Colon (tissue), 2 donors: ENCODE results near the gene HSPB7.
"Not testable (repeated sequence)": the region's sequence is repeated elsewhere in the genome, so short reads cannot be mapped to it uniquely, and the experiment has no call there.

Experiments used
- FAIRE-seq: peaks from 2 replicates; lab custom pipeline; 2012; peaks lifted over from hg19 to GRCh38; lab: Jason Lieb, UNC
- donor health status: control.
- donor health status: control.

The HSPB7 gene

DNA sequence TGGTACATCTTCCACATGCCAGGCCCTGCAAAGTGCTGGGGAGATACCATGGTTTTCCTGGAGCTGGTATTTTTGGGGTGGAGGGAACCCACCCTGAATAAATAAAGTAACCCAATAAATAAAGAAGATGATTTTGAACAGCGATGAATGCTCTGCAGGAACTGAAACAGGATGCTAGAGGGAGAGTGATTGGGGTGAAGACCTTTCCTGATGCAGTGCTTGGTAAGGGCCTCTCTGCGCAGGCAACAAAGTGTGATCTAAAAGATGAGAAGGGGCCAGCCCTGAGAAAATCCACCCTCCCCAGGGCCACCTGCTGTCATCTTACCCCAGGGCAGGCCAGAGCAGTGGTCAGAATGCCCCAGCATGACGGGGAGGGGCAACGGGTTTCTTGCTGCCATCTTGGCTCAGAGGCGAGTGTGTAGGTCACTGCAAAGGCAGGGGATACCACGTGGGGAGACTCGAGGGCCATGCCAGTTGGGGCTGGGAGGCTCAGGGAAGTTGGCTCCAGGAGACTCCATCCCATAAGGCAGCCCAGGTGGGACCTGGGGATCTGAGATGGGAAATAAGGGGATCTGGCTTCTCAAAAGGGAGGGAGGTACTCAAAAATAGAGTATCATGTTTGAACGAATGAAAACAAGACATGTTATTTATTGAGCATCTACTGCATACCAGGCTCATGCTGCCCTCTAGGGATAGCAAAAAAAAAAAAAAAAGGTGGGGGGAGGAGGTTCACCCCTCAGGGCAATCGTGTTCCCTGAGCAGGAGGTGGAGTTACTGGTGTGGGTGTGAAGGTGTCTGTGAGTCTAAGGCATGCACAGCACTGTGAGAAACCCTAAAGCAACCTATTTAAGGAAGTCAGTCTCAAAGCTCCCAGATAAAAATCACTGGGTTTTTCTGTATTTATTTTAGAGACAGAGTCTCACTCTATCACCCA lies 11.0 kb downstream of the HSPB7 start:
- no peak for FAIRE-seq

DNA sequence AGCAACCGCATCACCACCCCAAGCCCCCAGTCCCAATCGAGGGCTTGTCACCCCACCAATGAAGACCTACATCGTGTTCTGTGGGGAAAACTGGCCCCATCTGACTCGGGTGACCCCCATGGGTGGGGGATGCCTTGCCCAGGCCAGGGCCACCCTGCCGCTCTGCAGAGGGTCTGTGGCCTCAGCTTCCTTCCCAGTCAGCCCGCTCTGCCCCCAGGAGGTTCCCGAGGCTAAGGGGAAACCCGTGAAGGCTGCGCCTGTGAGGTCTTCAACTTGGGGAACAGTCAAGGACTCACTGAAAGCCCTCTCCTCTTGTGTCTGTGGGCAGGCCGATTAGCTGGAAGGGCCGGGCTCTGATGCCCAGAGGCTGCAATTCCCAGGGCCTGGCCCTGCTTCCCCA lies 11.8 kb downstream of the HSPB7 start:
- no peak for FAIRE-seq

DNA sequence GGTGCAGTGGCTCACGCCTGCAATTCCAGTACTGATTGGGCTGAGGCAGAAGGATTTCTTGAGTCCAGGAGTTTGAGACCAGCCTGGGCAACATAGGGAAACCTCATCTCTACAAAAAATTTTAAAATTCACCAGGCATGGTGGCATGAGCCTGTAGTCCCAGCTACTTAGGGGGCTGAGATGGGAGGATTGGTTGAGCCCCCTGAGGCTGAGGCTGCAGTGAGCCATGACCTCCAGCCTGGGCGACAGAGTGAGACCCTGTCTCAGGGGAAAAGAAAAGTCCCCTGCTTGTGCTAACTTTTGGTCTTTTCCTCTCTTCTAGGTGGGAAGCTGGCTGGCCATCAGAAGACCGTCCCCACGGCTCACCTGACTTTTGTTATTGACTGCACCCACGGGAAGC lies 12.2 kb downstream of the HSPB7 start:
- no peak for FAIRE-seq

DNA sequence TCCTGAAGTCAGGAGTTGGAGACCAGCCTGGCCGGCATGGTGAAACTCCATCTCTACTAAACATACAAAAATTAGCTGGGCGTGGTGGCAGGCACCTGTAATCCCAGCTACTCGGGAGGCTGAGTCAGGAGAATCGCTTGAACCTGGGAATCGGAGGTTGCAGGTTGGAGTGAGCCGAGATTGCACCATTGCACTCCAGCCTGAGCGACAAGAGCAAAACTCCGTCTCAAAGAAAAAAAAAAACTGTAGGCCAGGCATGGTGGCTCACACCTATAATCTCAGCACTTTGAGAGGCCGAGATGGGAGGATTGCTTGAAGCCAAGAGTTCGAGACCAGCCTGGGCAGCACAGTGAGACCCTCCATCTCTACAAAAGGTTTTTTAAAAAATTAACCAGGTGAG lies 16.6 kb downstream of the HSPB7 start:
- not testable (repeated sequence) for FAIRE-seq

DNA sequence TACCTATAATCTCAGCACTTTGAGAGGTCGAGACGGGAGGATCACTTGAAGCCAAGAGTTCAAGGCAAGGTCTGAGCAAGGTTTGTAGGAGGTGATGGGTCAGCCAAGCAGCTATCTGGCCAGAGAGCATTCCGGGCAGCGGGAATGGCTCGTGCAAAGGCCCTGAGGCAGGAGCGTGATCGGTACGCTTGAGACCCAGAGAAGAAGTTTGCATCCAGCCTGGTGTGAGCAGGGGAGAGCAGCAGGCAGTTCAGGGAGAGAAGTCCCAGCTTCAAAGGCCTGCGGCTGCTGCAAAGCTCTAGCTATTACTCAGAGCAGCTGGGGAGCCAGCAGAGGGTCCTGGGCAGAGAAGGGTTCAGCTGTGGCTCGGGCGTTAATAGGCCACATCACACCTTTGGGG lies 18.9 kb downstream of the HSPB7 start:
- no peak for FAIRE-seq

DNA sequence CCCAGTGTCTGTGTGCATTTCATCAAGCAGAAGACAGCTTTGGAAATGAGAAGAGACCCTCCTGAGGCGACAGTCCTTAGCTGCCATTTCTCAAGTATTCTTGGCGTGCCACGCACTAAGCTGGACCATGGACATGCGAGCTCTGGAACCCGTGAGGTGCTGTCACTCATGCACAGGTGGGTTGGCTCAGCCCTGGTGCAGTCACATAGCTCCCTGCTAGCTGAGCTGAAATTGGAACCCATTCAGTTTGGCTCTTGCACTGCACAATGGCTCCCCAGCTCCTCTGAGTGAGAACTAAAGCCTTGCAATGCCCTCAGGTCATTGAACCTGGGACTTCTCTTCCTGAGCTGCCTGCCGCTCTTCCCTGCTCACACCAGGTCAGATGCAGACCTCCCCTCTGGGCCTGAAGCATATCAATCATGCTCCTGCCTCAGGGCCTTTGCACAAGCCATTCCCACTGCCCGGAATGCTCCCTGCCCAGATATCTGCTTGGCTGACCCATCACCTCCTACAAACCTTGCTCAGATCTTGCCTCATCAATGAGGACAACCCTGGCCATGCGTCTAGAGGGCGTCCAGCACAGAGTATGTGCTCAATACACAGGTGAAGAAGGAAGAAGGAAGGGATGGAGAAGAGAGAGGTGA lies 20.1 kb downstream of the HSPB7 start:
- no peak for FAIRE-seq

DNA sequence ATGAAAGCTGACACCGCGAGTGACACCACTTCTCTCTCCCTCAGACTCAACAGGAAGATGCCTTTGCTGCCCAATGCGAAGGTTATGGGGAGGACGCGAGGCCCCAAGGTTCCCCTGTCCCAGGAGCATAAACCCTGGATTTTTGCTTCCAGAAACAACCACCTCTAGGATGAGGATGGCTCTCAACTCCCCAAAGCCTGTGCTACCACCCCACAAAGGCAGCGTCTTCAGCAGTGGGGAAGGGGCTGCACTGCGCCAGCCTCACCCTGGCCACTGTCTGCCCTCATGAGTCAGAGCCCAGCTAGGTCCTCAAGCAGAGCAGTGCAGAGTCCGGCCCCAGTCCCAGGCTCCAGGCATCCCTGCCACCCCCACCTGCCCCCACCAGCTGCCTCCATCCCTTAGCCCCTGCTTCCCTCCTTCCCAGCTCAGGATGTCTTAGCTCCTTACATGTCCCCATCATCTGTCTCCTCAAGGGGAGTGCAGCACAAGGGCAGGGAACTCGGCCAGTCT lies 20.7 kb downstream of the HSPB7 start:
- no peak for FAIRE-seq

DNA sequence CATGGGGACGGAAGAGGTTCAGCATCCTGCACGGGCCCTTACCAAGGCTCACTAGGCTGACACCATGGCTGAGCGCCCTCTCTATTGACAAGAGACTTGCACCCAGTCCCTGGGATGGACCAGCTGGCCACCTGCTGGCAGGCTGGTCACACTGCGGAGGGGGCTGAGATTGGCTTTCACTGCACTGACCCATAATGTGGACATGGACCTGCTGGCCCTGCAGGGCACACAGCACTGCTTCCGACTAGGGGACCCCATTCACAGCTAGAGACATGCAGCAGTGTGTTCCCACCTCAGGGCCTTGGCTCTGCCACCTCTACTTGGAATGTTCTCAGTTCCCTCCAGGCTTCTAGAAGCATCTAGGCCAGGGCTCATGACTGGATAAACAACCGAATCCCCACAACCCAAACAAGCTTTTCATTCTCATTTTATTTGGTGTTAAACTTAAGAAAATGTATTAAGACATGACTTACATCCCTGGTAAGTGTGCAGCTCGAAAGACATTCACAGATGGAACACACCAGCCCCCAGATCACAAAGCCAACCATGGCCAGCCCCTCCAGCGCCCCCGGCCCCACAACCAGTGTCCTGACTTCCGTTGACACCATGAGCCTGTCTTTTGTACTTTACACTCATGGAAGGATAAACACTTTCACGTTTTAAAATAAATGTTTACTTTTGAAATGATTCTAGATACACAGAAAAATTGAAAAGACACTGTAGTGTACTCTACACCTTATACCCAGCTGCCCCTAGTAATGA lies 23.1 kb downstream of the HSPB7 start:
- no peak for FAIRE-seq

DNA sequence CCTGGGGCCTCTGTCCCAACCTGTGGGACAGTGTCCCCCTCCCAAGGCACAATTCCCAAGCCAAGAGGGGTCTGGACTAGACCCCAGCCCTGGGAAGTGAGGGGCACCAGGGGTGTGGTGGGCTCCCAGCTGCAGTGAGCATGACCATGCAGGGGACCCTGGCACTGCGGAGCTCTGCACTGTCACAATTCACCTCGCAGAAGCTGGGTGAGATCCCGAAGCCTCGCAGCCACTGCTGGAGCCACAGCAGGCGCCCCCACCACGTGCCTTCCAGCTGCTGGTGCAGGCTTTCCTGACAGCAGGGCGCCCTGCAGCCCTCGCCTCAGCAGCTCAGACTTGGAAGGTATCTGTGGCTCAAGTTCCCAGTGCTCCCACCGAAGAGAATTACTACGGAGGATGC lies 23.8 kb downstream of the HSPB7 start:
- FAIRE-seq = no peak

DNA sequence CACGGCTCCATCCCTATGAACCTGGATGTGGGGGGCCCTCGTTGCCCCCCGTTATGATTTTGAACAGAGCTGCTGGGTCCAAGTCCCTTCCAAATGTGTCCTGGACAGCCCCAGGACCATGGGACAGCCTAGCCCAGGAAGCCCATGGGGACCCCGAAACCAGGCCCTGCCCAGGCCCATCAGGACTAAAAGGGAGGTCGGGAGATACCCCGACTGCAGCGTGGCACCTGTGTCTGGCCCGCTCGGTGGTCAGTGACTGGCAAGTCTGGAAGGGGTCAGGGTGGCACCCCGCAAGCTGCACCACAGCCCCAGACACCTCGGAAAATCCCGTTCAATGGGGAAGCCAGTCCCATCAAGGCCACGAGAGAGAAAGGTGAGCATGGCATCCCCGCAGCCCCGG lies 24.2 kb downstream of the HSPB7 start:
- no peak for FAIRE-seq

DNA sequence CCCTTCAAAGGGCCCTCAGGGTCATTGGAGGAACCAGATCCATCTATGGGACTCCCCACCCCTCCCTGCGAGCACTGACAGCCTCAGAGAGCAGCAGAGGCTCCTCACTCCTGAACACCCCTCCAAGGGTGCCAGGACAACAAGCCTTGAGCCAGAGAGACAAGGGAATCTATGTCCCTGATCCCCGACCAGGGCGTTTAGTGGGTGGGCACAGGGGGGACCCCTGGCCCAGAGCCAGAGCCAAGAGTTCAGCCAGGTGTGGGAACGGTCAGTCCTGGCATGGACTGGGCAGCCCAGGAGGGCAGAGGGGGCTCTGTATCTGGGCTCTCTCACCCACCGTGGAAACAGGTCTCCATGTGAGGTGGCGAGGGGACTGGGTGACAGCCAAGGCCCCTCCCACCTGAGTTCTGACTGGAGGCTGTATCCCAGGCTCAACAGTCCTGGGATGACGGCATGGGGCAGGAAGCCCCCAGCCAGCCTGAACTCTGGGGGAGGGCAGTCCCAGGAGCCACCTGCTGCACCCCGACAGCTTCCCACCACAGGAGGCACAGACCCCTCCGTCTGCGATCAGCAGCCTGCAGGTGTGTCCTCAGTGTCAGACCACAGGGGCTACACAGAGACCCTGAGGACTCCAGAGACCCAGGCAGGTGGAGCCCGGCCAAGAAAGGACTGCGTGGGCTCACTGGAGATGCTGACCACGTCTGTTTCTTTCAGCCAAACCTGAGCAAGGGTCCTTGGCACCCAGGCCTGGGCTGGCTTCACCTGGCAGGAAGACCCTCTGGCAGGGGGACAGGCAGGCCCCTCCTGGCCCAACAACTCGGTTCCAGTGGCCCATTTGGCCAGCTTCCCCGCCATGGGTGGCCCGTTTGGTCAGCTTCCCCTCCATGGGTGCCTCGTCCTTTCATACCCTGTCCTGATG lies 25.0 kb downstream of the HSPB7 start:
- no peak for FAIRE-seq

DNA sequence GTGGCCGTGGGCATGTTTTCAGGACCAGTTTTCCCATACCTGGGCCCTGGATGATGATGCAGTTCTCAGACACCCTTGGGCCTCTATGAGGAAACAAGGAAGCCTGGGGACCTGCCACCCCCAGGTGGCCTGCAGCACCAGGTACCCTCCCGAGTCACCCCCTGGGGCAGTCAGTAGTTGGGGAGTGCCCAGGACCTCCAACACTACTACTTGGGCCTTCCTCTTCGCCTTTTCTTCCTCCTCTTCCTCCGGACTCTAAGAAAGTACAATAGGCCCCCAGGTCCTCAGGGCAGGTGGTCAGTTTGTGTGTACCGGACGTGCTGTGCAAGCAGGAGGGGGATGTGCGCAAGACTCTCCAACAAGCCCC lies 25.7 kb downstream of the HSPB7 start:
- no peak for FAIRE-seq

DNA sequence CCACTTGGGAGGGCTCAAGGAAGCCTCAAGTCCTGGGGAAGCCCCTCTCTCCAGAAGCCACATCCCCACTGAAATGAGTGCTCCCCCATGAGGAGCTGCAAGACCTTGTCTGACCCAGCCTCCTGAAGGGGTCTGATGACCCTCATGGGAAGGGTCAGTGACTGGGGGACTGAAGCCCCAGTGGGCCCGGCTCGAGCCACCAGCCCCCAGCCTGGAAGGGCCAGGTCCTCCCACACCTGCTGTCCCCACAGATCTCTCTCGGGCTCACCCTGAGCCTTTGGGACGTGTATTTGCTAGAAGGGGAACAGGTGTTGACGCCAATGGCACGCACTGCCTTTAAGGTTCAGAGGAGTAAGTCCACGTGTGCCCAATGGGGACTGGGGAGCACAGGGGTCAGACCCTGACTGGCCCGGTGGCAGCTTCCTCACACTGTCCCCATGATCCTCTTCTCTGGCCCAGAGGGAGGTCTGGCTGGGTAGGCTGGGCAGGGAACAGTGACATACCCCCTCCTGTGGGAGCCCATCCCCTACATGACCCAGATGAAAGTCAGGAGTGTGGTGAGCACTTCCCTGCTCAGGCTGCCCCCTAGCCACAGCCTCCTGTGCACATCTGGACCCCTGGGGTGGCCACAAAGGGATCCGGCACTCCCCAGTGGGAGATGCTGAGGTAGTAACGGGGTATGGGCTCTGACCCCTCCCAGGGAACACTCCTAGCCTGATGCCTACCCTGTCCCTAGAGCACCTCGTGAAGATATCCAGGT lies 26.2 kb downstream of the HSPB7 start:
- no peak for FAIRE-seq

DNA sequence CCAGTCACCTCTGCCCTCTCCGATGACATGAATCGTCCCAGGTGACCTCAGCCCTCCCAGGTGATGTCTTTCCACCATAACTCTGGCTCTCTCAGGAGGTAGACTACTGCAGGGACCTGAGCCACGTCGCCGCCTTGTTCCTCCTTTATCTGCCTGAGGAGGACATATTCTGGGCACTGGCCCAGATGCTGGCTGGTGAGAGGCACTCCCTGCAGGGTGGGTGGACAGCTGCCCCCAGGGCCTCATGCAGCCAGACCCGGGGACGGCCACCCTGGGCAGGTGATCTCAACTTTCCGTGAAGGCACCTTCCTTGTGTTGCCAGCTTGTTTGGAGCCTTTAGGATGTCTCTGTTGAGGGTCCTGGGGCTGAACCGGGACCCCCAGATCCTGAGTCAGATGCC lies 28.1 kb downstream of the HSPB7 start:
- no peak for FAIRE-seq

DNA sequence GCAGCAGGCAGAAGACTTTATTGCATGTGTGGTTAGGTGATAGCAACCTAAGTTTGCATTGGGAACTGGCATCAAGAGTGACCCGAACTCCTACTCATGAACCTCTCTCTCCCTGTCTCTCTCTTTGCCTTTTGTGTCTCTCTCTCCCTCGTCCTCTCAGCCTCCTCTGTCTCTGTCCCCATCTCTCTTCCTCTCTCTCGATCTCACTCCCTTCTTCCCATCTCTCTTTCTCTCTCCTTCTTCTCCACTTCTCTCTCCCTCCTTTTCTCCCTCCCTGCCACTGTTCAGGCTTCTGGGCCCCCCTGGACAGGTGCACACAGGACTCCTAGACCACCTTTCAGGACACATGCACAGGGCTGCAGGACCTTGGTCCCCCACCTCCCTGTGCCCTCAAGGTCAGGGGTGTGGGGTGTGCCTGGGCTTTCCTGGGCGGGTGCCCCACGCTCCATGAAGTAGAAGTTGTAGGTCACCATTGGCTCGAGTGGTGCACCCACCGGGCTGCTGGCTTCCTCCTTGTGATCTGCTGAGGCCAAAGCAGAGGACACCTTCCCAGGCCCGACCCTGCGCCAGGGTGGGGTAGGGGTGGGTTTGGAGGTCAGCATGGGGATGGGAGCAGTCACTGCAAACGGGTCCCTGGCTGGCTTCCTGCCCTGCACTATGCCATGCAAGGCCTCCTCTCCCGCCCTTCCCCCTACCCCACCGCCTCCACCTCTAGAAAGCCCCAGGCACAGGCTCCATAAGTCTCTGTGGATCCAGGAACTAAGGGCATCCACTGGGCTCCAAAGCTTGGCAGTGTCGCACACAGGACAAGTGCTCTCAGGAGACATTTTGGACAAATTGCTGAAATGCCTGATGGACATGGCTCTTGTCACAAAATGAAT lies 28.7 kb downstream of the HSPB7 start:
- no peak for FAIRE-seq

DNA sequence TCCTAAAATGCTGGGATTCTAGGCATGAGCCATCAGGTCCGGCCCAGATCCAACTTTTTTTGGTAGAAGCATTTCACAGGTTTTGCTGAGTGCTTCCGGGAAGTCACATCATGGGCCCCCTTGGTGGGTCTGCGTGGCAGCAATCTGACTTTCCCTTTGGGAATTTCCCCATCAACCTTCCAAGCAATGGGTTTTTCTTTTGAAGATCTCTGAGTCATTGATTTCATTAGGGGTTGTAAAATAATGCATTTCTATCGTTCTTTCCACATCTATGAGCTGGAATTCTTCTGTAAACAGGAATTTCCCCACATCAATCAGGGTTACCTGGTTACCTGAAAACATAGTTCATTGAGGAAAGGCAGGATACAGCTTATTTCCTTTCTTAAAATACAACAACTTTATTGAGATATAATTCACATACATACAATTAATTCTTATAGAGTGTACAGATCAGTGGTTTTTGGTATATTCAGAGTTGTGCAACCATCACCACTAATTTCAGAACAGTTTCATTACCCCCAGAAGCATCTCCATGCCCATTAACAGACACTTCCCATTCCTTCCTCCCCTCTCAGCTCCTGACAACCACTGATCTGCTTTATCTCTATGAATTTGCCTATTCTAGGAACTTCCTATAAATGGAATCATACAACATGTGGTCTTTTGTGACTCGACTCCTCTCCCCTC lies 32.1 kb downstream of the HSPB7 start:
- FAIRE-seq = no peak

DNA sequence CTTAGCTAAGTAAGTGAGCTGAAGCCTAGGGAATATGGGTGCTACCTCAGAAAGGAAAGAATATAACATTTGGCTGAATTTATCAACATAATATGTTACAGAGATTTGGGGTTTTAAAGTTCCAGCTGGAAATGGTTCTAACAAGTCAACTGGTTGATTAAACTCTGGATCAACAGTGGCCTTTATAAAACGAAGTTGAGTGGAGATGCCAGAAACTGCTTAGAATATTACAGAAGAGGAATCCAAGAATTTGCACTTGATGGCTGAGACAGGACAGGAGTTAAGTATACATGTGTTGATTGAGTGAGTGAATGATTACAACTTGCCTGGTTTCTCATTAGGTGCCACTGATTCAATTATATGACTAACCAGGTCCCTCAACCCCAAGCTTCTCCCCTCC lies 34.6 kb downstream of the HSPB7 start:
- no peak for FAIRE-seq

DNA sequence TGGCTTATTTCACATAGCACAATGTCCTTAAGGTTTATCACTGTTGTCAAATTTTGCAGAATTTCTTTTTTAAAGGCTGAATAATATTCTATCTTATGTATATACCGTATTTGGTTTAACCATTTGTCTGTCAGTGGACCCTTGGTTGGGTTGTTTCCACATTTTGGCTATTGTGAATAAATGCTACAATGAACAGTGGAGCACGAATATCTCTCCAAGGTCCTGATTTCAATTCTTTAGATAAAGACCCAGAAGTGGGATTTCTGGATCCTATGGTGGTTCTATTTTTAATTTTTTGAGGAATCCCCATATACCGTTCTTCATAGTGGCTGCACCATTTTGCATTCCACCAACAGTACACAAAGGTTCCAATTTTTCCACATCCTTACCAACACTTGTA lies 36.2 kb downstream of the HSPB7 start:
- no peak for FAIRE-seq

DNA sequence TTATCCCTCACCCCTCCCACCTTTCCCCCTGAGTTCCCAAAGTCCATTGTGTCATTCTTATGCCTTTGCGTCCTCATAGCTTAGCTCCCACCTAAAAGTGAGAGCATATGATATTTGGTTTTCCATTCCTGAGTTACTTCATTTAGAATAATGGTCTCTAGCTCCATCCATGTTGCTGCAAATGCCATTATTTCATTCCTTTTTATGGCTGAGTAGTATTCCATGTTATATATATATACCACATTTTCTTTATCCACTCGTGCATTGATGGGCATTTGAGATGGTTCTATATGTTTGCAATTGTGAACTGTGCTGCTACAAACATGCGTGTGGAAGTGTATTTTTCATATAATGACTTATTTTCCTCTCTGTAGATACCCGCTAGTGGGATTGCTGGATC lies 39.9 kb downstream of the HSPB7 start:
- not testable (repeated sequence) for FAIRE-seq
